Osteocyte (in vitro differentiated cells): ENCODE results near the gene SLC7A14. TPM values are rescaled to one million over a fixed set of nuclear protein-coding genes. Genes with fewer than 3 reads are reported as not detected.
A peak's percentile ranks its signal among the peaks of the same experiment; 100 is the strongest.

Experiments used
- DNase-seq: peaks from one replicate; pipeline ENCODE4 v3.0.0; 2021; ENCODE audit warnings: mixed read lengths; ENCODE audit not compliant: unreplicated experiment; ENCODE audit errors: extremely low spot score
- H3K27ac Mint-ChIP-seq: one replicate; pipeline ENCODE4 v1.8.0; 2021; ENCODE audit warnings: mild to moderate bottlenecking, mixed read lengths; ENCODE audit not compliant: unreplicated experiment
- H3K27me3 Mint-ChIP-seq: one replicate; pipeline ENCODE4 v1.8.0; 2021; ENCODE audit warnings: mixed read lengths; ENCODE audit not compliant: unreplicated experiment
- H3K36me3 Mint-ChIP-seq: one replicate; pipeline ENCODE4 v1.8.0; 2021; ENCODE audit warnings: mixed read lengths; ENCODE audit not compliant: unreplicated experiment
- H3K4me1 Mint-ChIP-seq: one replicate; pipeline ENCODE4 v1.8.0; 2021; ENCODE audit warnings: mixed read lengths; ENCODE audit not compliant: unreplicated experiment
- H3K4me3 Mint-ChIP-seq: one replicate; pipeline ENCODE4 v1.8.0; 2021; ENCODE audit warnings: mild to moderate bottlenecking, moderate library complexity, mixed read lengths; ENCODE audit not compliant: unreplicated experiment
- H3K9me3 Mint-ChIP-seq: one replicate; pipeline ENCODE4 v1.8.0; 2021; ENCODE audit warnings: mixed read lengths; ENCODE audit not compliant: unreplicated experiment
- CTCF ChIP-seq: fragments of 200-600 bp; sonication (generic); IDR thresholded peaks from 2 replicates; pipeline ENCODE4 v1.5.0; 2021; ENCODE audit warnings: antibody characterized with exemption, mild to moderate bottlenecking, moderate library complexity
- total RNA-seq: library from RNA; stranded (reverse); gene quantifications from 2 replicates; pipeline ENCODE4 v1.2.1, GENCODE V29; 2021

The SLC7A14 gene
- total RNA-seq, 1 donor from 2014 or later: 2.1 TPM

- no peaks in the 10 kb centered on the region for H3K27me3 Mint-ChIP-seq
- no peak for DNase-seq
- TF ChIP-seq CTCF: no peak
- H3K4me1 Mint-ChIP-seq: peaks cover 41% of the 10 kb centered on the region
- no peak overlapping the region for H3K4me3 Mint-ChIP-seq
- H3K9me3 Mint-ChIP-seq: no peaks in the 10 kb centered on the region
- H3K36me3 Mint-ChIP-seq: no peaks in the 10 kb centered on the region
- no peak overlapping the region for H3K27ac Mint-ChIP-seq
Observed at GRCh38 chr3:170471149-170471548, 114.7 kb downstream of the SLC7A14 start.

GRCh38 chr3:170470063-170471016 is 115.5 kb downstream of the SLC7A14 start:
- peak overlapping the region; percentile 27 for H3K27ac Mint-ChIP-seq

GRCh38 chr3:170469151-170470062 is 116.5 kb downstream of the SLC7A14 start:
- H3K4me3 Mint-ChIP-seq: no peak overlapping the region
- H3K4me1 Mint-ChIP-seq: peaks cover 33% of the 10 kb centered on the region
- DNase-seq: no peak
- no peaks in the 10 kb centered on the region for H3K9me3 Mint-ChIP-seq
- H3K27me3 Mint-ChIP-seq: peaks cover 2% of the 10 kb centered on the region
- no peak overlapping the region for H3K27ac Mint-ChIP-seq
- TF ChIP-seq CTCF: no peak
- no peaks in the 10 kb centered on the region for H3K36me3 Mint-ChIP-seq

More at GRCh38 chr3:170470063-170471016, 115.5 kb downstream of the SLC7A14 start:
- Mint-ChIP-seq H3K36me3 (no peaks in the 10 kb centered on the region), H3K27me3 (no peaks in the 10 kb centered on the region), H3K4me1 (peaks cover 38% of the 10 kb centered on the region), H3K4me3 (no peak overlapping the region), H3K9me3 (no peaks in the 10 kb centered on the region)
- no peak for TF ChIP-seq CTCF
- DNase-seq: no peak

- Mint-ChIP-seq H3K9me3 (no peaks in the 10 kb centered on the region), H3K36me3 (no peaks in the 10 kb centered on the region), H3K4me1 (peaks cover 17% of the 10 kb centered on the region), H3K27me3 (peaks cover 5% of the 10 kb centered on the region), H3K4me3 (no peak overlapping the region), H3K27ac (no peak overlapping the region)
- DNase-seq: no peak
- no peak for TF ChIP-seq CTCF
Observed at GRCh38 chr3:170467571-170468147, 118.2 kb downstream of the SLC7A14 start.
